SK-MEL-5 (cell line): ENCODE data around the gene RP2. TPM values are rescaled to one million over a fixed set of nuclear protein-coding genes. Genes with fewer than 3 reads are reported as not detected.

ENCODE experiments used
- DNase-seq: peaks from one replicate; pipeline ENCODE4 v3.0.0-alpha.2; 2016; ENCODE audit warnings: low read depth, low spot score
- in situ Hi-C: cut with HindIII; loops from 2 replicates; pipeline ENCODE4 v1.10.0; 2016; ENCODE audit warnings: low sequenced_read_pairs, high pct_unique_total_duplicates, low pct_unique_long_range_greater_than_20kb
- polyA plus RNA-seq, 2 experiments: library from polyadenylated mRNA; depleted of rRNA; stranded (reverse); fragments of >200 nt; gene quantifications; 2 replicates each; pipeline ENCODE4 v1.2.3, GENCODE V29; 2015
- total RNA-seq: library from RNA; depleted of rRNA; stranded (reverse); fragments of >200 nt; shearing (Covaris generic); gene quantifications from 2 replicates; pipeline ENCODE4 v1.2.3, GENCODE V29; 2014; rRNA removed

Gene RP2
- 11.8 and 12.2 TPM in 2 replicates for total RNA-seq
- polyA plus RNA-seq (2015; cell fraction: cytosol; rRNA removed), result 5.0 and 7.3 TPM in 2 replicates
- polyA plus RNA-seq (2015; cell fraction: nucleus; rRNA removed), result 2.7 and 3.5 TPM in 2 replicates

- in situ Hi-C loops, result no loop called here
- peak; percentile 94 for DNase-seq
Measured at GRCh38 chrX:46836701-46837557, at the start of gene RP2. TSS of gene RP2 (plus strand) at chrX:46837043. CDS start at chrX:46837101, 58 bp downstream.

- no peak for DNase-seq
Measured at GRCh38 chrX:46788902-46789301, 47.9 kb upstream of the RP2 start.

GRCh38 chrX:46791927-46792809 is 44.7 kb upstream of the RP2 start:
- in situ Hi-C loops, result no loop called here
- DNase-seq, result peak; percentile 39

More at GRCh38 chrX:46788902-46789301, 47.9 kb upstream of the RP2 start:
- in situ Hi-C loops, result no loop called here

- in situ Hi-C loops, result no loop called here
- no peak for DNase-seq
Measured at GRCh38 chrX:46792810-46793188, 44.0 kb upstream of the RP2 start.

GRCh38 chrX:46793386-46794143 is 43.3 kb upstream of the RP2 start:
- in situ Hi-C loops, result no loop called here
- no peak for DNase-seq

- peak; percentile 73 for DNase-seq
- in situ Hi-C loops, result no loop called here
Measured at GRCh38 chrX:46796574-46797191, 40.2 kb upstream of the RP2 start.

GRCh38 chrX:46803140-46803539 is 33.7 kb upstream of the RP2 start:
- in situ Hi-C loops, result no loop called here
- DNase-seq, result peak; percentile 37

GRCh38 chrX:46805270-46805669 is 31.6 kb upstream of the RP2 start:
- DNase-seq, result no peak
- in situ Hi-C loops, result no loop called here

- in situ Hi-C loops, result no loop called here
- DNase-seq, result no peak
Measured at GRCh38 chrX:46811121-46811520, 25.7 kb upstream of the RP2 start.

GRCh38 chrX:46812445-46812844 is 24.4 kb upstream of the RP2 start:
- in situ Hi-C loops, result no loop called here
- no peak for DNase-seq

GRCh38 chrX:46814966-46815365 is 21.9 kb upstream of the RP2 start:
- in situ Hi-C loops, result no loop called here
- DNase-seq, result no peak

- DNase-seq, result peak; percentile 62
- in situ Hi-C loops, result no loop called here
Measured at GRCh38 chrX:46819136-46819535, 17.7 kb upstream of the RP2 start.

- DNase-seq, result no peak
- in situ Hi-C loops, result no loop called here
Measured at GRCh38 chrX:46820391-46821100, 16.3 kb upstream of the RP2 start.

- in situ Hi-C loops, result no loop called here
- DNase-seq, result no peak
Measured at GRCh38 chrX:46823481-46823880, 13.4 kb upstream of the RP2 start.

- in situ Hi-C loops, result no loop called here
- DNase-seq, result no peak
Measured at GRCh38 chrX:46831765-46832327, 5.0 kb upstream of the RP2 start.
